ENCODE results near the gene ATP10A.
"Not testable (repeated sequence)": the region's sequence is repeated elsewhere in the genome, so short reads cannot be mapped to it uniquely, and the experiment has no call there.

Gene ATP10A

GRCh38 chr15:25883463-25884259 is 20.5 kb upstream of the ATP10A start:
- DNase-seq = no peak

DNA sequence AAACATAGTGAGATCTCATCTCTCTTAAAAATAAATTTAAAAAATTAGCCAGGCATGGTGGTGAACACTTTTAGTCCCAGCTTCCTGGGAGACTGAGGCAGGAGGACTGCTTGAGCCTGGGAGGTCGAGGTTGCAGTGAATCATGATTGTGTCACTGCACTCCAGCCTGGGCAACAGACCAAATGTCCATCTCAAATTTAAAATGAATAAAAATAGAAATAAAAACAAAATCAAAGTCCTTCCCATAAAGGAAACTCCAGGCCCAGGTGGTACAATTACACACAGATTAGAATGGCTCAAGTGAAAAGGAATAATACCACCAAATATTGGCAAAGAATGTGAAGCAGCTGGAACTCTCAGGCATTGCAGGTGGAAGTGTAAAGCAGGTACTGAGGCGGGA is 19.3 kb upstream of the ATP10A start:
- no peak for DNase-seq

GRCh38 chr15:25880877-25881276 is 17.8 kb upstream of the ATP10A start:
- DNase-seq = not testable (repeated sequence)

GRCh38 chr15:25880411-25880810 is 17.3 kb upstream of the ATP10A start:
- no peak for DNase-seq

GRCh38 chr15:25879438-25879837 is 16.3 kb upstream of the ATP10A start:
- no peak for DNase-seq

- DNase-seq = no peak
Measured at GRCh38 chr15:25877681-25878080, 14.6 kb upstream of the ATP10A start.

DNA sequence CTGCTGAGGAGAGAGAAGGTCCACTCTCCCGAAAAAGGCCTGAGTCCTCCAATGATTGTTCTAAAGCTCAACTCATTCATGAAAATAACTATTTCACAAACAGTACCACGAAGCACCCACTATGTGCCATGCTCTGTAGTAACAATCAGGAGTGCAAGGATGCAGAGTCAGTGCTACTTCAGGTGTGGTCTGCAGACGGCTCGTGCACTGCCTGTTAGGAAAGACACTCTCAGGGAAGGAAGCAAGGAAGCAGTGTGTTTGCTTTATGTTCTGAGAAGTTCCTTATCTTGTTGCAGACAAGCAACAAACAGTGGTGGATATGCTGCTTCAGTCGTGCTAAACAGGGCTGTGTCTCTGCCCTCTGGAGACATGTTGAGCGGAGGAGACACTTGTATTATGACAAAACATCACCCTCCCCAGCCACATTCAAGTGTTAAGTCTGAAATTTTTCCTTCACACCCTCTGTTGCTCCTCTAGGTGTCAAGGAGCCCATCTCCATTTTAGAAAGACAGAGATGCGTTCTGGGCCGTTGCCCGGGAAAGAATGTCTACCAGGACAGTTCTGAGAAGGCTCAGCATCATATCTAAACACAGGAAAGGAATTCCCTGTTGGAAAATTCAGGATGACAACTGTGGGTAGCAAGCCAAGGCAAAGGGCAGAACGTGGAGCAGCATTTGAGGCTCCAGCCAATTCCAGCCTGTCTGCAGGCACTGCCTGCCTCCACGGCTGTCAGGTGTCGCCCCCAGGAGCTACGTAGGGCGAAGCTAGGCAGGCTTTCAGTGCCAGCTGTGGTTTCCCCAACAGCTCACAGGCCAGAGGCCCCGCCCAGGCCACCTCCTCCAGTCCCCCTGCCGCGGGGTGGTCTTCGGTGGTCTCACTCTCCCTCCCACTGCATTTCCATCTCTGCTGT is 13.4 kb upstream of the ATP10A start:
- no peak for DNase-seq

DNA sequence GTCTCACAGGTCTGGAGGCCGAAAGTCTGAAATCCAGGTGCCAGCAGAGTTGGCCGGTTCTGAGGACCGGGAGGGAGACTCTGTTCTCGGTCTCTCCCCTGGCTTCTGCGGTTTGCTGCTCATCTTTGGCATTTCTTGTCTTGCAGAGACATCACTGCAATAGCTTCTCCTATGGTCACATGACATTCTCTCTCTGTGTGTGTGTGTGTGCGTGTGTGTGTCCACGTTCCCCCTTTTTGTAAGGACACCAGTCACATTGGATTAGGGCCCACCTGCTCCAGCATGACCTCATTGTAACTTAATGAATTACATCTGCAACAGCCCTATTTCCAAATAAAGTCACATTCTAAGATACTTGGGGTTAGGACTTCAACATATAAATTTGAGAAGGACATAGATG is 12.4 kb upstream of the ATP10A start:
- no peak for DNase-seq

- no peak for DNase-seq
Measured at GRCh38 chr15:25874379-25874778, 11.3 kb upstream of the ATP10A start.

DNA sequence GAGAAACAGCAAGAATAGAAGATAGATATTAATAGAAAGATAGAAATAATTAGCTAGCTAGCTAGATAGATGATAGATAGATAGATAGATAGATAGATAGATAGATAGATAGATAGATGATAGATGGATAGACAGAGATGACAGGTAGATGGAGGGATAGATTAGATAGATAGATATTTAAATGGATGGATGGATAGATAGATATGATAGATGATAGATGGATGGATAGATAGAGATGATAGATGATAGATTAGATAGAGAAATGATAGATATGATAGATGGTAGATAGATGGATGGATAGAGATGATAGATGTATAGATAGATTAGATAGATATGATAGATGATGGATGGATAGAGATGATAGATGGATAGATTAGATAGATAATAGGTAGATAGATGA is 8.3 kb upstream of the ATP10A start:
- no peak for DNase-seq

DNA sequence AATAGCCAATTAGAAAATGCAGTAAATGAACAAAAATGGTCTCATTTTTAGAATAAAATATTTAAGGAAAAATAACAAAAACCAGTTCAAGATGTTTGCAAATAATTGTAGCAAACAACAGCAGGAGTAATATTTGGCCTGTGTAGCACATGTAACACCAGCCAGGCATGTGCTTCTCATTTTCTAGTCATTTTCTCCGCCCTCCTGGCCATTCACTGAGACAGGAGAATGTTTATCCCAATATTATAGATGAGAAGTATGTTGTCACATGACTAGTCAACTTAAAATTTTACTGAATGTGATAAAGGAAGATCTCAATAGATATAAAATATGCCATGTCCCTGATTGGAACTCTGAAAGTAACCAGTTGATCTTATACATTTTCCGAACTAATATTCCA is 7.8 kb upstream of the ATP10A start:
- DNase-seq = no peak

- no peak for DNase-seq
Measured at GRCh38 chr15:25869701-25870100, 6.6 kb upstream of the ATP10A start.

DNA sequence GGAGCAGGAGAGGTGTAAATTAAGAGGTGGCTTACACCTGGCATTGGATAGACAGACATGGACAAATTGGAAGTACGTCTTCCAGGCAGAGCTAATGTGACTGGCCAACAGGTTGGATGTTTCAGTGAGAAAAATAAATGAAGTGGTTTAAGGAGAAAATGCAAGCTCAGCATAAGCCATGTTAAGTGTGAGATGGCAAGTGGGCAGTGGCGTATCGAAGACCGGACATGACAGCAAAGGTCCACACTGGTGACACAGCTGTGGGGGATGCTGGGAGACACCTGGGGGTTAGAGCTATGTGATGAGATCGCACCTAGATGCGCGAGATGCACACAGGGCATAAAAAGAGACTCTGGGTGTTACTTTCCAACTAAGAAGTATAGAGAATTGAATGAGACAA is 3.7 kb upstream of the ATP10A start:
- no peak for DNase-seq

DNA sequence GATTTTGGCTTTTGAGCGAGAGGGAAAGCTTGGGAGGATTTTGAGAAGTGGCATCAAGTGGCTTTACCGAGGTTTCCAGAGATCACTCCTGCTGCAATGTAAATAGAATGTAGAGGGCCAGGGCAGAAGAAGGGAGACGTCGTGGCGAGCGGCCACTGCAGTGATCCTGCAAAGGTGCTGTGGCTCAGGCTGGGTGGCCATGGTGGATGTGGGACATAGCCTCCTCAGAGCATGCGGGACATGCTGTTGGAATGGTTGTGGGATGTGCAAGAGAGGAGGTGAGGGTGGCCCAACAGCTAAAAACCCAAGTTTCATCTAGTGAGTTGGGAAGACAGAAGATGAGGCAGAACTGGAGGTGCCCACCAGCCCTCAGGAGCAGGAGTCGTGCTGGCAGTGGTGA is 3.1 kb upstream of the ATP10A start:
- DNase-seq = no peak

DNA sequence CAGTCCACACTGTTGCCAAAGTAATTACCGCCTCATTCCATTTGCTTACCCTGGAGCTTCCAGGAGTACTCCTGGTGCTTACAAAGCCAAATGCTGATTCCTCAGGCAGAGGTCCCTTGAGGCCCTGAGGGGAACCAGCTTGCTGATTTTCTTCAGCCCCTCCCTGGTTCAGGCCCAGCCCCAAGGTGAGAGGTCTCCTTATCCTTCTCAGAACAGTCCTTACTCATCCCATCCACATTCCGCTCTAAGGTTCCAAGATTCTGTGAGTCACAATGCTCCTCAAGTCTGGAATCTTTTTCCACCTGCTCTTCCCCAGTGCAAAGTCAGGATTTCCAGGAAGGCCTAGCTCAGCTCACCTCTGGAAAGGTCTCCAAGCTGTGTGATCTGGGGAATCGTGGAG is 1.8 kb upstream of the ATP10A start:
- no peak for DNase-seq

- no peak for DNase-seq
Measured at GRCh38 chr15:25863968-25864580, 947 bp upstream of the ATP10A start.

GRCh38 chr15:25862472-25863110 is 536 bp downstream of the ATP10A start:
- no peak for DNase-seq

DNA sequence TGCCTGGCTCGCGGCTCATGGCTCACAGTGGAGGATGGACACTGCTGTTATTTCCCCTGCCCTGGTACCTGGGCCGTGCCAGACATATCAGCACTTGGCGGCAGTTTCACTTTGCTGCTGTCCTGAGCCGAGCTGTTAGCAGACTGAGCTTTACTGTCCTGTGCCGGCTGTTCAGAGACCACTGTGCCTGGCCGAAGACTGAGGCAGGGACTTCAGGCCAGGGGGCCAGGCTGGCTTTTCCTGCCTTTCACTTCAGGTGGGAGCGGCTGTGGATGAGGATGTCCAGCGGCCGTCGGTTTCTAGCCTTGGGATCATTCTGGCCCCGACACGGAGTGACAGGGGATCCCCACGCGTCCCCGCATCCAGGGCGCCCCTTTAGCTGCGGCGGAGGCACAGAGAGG is 1.1 kb downstream of the ATP10A start:
- DNase-seq = no peak

GRCh38 chr15:25860885-25861866 is 2.0 kb downstream of the ATP10A start:
- no peak for DNase-seq

DNA sequence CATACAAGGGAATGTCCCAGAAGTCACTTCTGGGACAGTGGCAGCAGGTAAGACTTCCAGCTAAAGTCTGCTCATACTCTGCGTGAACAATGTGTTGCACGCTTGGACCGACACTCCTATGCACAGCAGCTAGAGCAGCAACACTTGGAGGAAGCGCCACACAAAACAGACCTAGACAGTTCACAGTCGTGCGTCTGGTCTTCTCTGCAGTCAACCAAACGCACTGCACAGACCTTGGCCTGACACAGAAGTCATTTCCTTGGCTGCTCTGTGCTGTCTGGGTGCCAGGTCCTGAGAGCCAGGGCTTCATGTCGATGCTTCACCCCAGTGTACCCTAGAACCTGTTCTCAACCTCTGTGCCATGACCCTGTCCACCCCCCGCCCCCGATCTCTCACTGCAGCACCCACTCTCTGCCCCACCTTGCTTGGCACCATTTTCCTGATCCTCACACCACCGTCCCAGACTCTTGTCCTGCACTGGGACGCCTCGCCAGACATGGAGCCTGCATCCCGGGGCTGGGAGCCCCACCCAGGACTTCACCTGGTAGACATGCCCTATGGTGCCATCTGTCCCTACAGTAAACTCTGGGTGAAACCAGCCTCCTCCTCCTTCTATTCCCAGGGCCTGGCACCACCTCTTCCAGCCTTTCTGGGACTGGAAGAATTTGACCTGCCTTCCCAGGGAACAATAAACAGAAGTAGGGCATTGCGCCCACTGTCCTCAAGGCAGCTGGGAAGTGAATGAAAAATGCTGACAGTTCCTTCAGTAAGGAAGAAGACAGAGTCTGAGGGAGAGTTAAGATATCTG is 3.1 kb downstream of the ATP10A start:
- no peak for DNase-seq

Data from NCI-H526 treated with DMSO at 0.1 percent for 48 hours (cell line).